LNCaP clone FGC (cell line): ENCODE results near the gene CDX4.
"Not testable (repeated sequence)": the region's sequence is repeated elsewhere in the genome, so short reads cannot be mapped to it uniquely, and the experiment has no call there.

Experiments used
- DNase-seq: peaks from one replicate; pipeline ENCODE4 v3.0.0-alpha.2; 2011; ENCODE audit warnings: low read depth
- H3K4me3 ChIP-seq: 2 replicates; pipeline ENCODE4 v1.5.1; 2011; ENCODE audit warnings: mild to moderate bottlenecking, low read depth, low read length, control low read depth
- CTCF ChIP-seq: IDR thresholded peaks from 2 replicates; pipeline ENCODE4 v1.5.1; 2012; ENCODE audit warnings: mild to moderate bottlenecking; ENCODE audit not compliant: control insufficient read depth, insufficient read depth; ENCODE audit errors: extremely low read depth

Gene CDX4

GRCh38 chrX:73448379-73448778 is 1.5 kb downstream of the CDX4 start:
- TF ChIP-seq CTCF: no peak
- no peak overlapping the region for H3K4me3 ChIP-seq
- DNase-seq: no peak

- no peak overlapping the region for H3K4me3 ChIP-seq
- TF ChIP-seq CTCF: no peak
- no peak for DNase-seq
Measured at GRCh38 chrX:73455171-73455570, 8.3 kb downstream of the CDX4 start.

- no peak for TF ChIP-seq CTCF
- no peak for DNase-seq
- no peak overlapping the region for H3K4me3 ChIP-seq
Measured at GRCh38 chrX:73457306-73457705, 10.5 kb downstream of the CDX4 start.

- no peak overlapping the region for H3K4me3 ChIP-seq
- no peak for TF ChIP-seq CTCF
- no peak for DNase-seq
Measured at GRCh38 chrX:73468376-73468775, 21.5 kb downstream of the CDX4 start.

- DNase-seq: no peak
- H3K4me3 ChIP-seq: no peak overlapping the region
- no peak for TF ChIP-seq CTCF
Measured at GRCh38 chrX:73478961-73479360, 32.1 kb downstream of the CDX4 start.

GRCh38 chrX:73481521-73481920 is 34.7 kb downstream of the CDX4 start:
- no peak for DNase-seq
- TF ChIP-seq CTCF: no peak
- H3K4me3 ChIP-seq: no peak overlapping the region

GRCh38 chrX:73490661-73491060 is 43.8 kb downstream of the CDX4 start:
- no peak overlapping the region for H3K4me3 ChIP-seq
- no peak for TF ChIP-seq CTCF
- DNase-seq: no peak

GRCh38 chrX:73492178-73492577 is 45.3 kb downstream of the CDX4 start:
- not testable (repeated sequence) for H3K4me3 ChIP-seq, DNase-seq
